Caco-2 (cell line): ENCODE measurements around the gene NT5C3A. TPM values are rescaled to one million over a fixed set of nuclear protein-coding genes. Genes with fewer than 3 reads are reported as not detected.

Source experiments
- BruUV-seq: library from RNA; stranded (reverse); fragments of 400-500 nt; replicated peaks from 2 replicates; lab custom pipeline; 2021; lab: Mats Ljungman, UMichigan
- CTCF ChIA-PET: fragments of 300-600 bp; sonication (Branson Sonifier 250); formaldehyde crosslinking; loops from one replicate; lab custom pipeline; 2022; ENCODE audit warnings: antibody characterized with exemption; lab: Charles Lee
- POLR2A ChIA-PET: fragments of 300-600 bp; sonication (Branson Sonifier 250); formaldehyde crosslinking; loops from one replicate; lab custom pipeline; 2022; ENCODE audit warnings: antibody characterized with exemption; lab: Charles Lee
- DNase-seq, 2 experiments: peaks; one replicate each; pipeline versions ENCODE4 v3.0.0 to v3.0.0-alpha.2; 2020 to 2022
- H3K27me3 ChIP-seq: replicated peaks from 2 replicates; pipeline ENCODE4 v1.6.0; 2011; ENCODE audit warnings: low read length; ENCODE audit not compliant: control insufficient read depth, insufficient read depth
- H3K36me3 ChIP-seq: 2 replicates; pipeline ENCODE4 v1.5.1; 2011; ENCODE audit warnings: low read length; ENCODE audit not compliant: control insufficient read depth, insufficient read depth
- H3K4me1 ChIP-seq: fragments of 250-450 bp; sonication (Bioruptor Pico); 2 replicates; pipeline ENCODE4 v1.5.1; 2020; ENCODE audit warnings: mild to moderate bottlenecking
- H3K4me3 ChIP-seq: 2 replicates; pipeline ENCODE4 v1.5.1; 2011; ENCODE audit warnings: low read depth, mild to moderate bottlenecking, control low read depth, low read length
- H3K9me3 ChIP-seq: fragments of 250-450 bp; sonication (Bioruptor Pico); 2 replicates; pipeline ENCODE4 v1.5.1; 2020; ENCODE audit warnings: mild to moderate bottlenecking, moderate library complexity
- H3K27ac Mint-ChIP-seq: one replicate; pipeline ENCODE4 v1.8.0; 2022; ENCODE audit warnings: mixed read lengths; ENCODE audit not compliant: unreplicated experiment
- H3K27me3 Mint-ChIP-seq: one replicate; pipeline ENCODE4 v1.8.0; 2022; ENCODE audit warnings: mixed read lengths; ENCODE audit not compliant: insufficient read depth, unreplicated experiment
- H3K36me3 Mint-ChIP-seq: one replicate; pipeline ENCODE4 v1.8.0; 2022; ENCODE audit warnings: mild to moderate bottlenecking, mixed read lengths; ENCODE audit not compliant: insufficient read depth, unreplicated experiment
- H3K4me1 Mint-ChIP-seq: one replicate; pipeline ENCODE4 v1.8.0; 2022; ENCODE audit warnings: low read depth, mixed read lengths; ENCODE audit not compliant: unreplicated experiment
- H3K4me3 Mint-ChIP-seq: one replicate; pipeline ENCODE4 v1.8.0; 2022; ENCODE audit warnings: mild to moderate bottlenecking, moderate library complexity, mixed read lengths; ENCODE audit not compliant: unreplicated experiment
- H3K9me3 Mint-ChIP-seq: one replicate; pipeline ENCODE4 v1.8.0; 2022; ENCODE audit warnings: mixed read lengths; ENCODE audit not compliant: unreplicated experiment
- intact Hi-C: fragments of 100-400 bp; cut with micrococcal nuclease; formaldehyde crosslinking; loops from one replicate; pipeline ENCODE4 v1.10.0; 2022; ENCODE audit not compliant: unreplicated experiment
- total RNA-seq: library from RNA; stranded (reverse); gene quantifications from 2 replicates; pipeline ENCODE4 v1.2.3, GENCODE V29; 2022
- TF ChIP-seq, protein P1 (sequence below), 2 experiments: fragments of 200-600 bp in 1 of 2; IDR thresholded peaks; 1 replicate in 1 of 2; 2 replicates in 1 of 2; pipeline versions ENCODE4 v1.5.1 to v1.8.0; 2011 to 2022; ENCODE audit warnings: antibody characterized with exemption in 1 of 2, control low read depth in 1 of 2, inconsistent platforms in 1 of 2, low read depth in 1 of 2, low read length in 1 of 2, mild to moderate bottlenecking in 1 of 2, moderate library complexity in 1 of 2; ENCODE audit not compliant: insufficient read depth in 1 of 2, severe bottlenecking in 1 of 2, unreplicated experiment in 1 of 2

Gene NT5C3A
- total RNA-seq, 1 experiment from 2014 or later: 32.6 TPM

GRCh38 chr7:33048257-33048656 is 14.3 kb downstream of the NT5C3A start:
- CTCF ChIA-PET: no interaction called here
- H3K36me3 Mint-ChIP-seq: no peaks in the 10 kb centered on the region
- no peak for DNase-seq
- TF ChIP-seq, protein P1, sequence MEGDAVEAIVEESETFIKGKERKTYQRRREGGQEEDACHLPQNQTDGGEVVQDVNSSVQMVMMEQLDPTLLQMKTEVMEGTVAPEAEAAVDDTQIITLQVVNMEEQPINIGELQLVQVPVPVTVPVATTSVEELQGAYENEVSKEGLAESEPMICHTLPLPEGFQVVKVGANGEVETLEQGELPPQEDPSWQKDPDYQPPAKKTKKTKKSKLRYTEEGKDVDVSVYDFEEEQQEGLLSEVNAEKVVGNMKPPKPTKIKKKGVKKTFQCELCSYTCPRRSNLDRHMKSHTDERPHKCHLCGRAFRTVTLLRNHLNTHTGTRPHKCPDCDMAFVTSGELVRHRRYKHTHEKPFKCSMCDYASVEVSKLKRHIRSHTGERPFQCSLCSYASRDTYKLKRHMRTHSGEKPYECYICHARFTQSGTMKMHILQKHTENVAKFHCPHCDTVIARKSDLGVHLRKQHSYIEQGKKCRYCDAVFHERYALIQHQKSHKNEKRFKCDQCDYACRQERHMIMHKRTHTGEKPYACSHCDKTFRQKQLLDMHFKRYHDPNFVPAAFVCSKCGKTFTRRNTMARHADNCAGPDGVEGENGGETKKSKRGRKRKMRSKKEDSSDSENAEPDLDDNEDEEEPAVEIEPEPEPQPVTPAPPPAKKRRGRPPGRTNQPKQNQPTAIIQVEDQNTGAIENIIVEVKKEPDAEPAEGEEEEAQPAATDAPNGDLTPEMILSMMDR (IDR thresholded peaks at IDR 0.05; ENCODE audit: insufficient read depth in 1 of 2, low read depth in 1 of 2, low read length in 1 of 2, severe bottlenecking in 1 of 2, unreplicated experiment in 1 of 2): no peak
- H3K27ac Mint-ChIP-seq: no peak overlapping the region
- H3K9me3 Mint-ChIP-seq: no peaks in the 10 kb centered on the region
- no peaks in the 10 kb centered on the region for H3K36me3 ChIP-seq
- no TSS peak for BruUV-seq
- H3K4me1 ChIP-seq: peaks cover 21% of the 10 kb centered on the region
- no peak overlapping the region for H3K4me3 ChIP-seq
- intact Hi-C loops: no loop called here
- H3K27me3 Mint-ChIP-seq: no peaks in the 10 kb centered on the region
- H3K4me1 Mint-ChIP-seq: peaks cover 26% of the 10 kb centered on the region
- H3K27me3 ChIP-seq: no peaks in the 10 kb centered on the region
- POLR2A ChIA-PET: no interaction called here
- no peak overlapping the region for H3K4me3 Mint-ChIP-seq
- no peaks in the 10 kb centered on the region for H3K9me3 ChIP-seq

DNA sequence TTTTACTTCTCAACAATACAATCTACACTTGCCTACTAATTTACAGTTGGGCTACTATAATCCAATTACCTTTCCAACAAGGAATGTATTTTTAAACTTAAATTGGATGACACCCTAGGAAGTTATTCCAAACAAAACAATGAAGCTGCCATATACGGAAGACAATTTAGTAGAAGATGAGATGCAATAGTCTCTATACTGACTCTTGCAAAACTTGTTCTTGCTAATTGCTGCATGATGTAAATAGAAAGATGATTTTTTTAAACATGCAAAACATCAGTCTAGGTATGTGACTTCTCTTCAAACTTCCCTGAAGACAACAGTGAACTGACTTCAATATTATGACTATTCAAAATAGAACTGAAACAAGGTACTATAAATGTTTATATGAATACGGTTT is 17.6 kb downstream of the NT5C3A start:
- BruUV-seq: no TSS peak
- intact Hi-C loops: loop anchor here (1.0 to 5.0 kb wide), 2 partner anchors 17 to 88 kb away; partner anchors contain the start of genes FKBP9 and NT5C3A
- ChIA-PET CTCF (no interaction called here), POLR2A (no interaction called here)
- peaks cover 32% of the 10 kb centered on the region for H3K4me1 ChIP-seq
- no peaks in the 10 kb centered on the region for H3K9me3 ChIP-seq
- TF ChIP-seq, protein P1 (IDR thresholded peaks at IDR 0.05; ENCODE audit: insufficient read depth in 1 of 2, low read depth in 1 of 2, low read length in 1 of 2, severe bottlenecking in 1 of 2, unreplicated experiment in 1 of 2): no peak
- no peaks in the 10 kb centered on the region for H3K27me3 Mint-ChIP-seq
- H3K4me3 ChIP-seq: no peak overlapping the region
- H3K27me3 ChIP-seq: no peaks in the 10 kb centered on the region
- H3K27ac Mint-ChIP-seq: peak overlapping the region; percentile 83
- H3K4me1 Mint-ChIP-seq: peaks cover 24% of the 10 kb centered on the region
- peak overlapping the region; percentile 57 for H3K4me3 Mint-ChIP-seq
- no peaks in the 10 kb centered on the region for H3K36me3 ChIP-seq
- no peaks in the 10 kb centered on the region for H3K9me3 Mint-ChIP-seq
- H3K36me3 Mint-ChIP-seq: no peaks in the 10 kb centered on the region
- no peak for DNase-seq

GRCh38 chr7:33044401-33044718 is 18.2 kb downstream of the NT5C3A start:
- H3K9me3 Mint-ChIP-seq: no peaks in the 10 kb centered on the region
- no peaks in the 10 kb centered on the region for H3K36me3 Mint-ChIP-seq
- peak; percentile 41 to 74 for DNase-seq
- Histone ChIP-seq H3K27me3 (no peaks in the 10 kb centered on the region), H3K9me3 (no peaks in the 10 kb centered on the region), H3K36me3 (no peaks in the 10 kb centered on the region), H3K4me3 (peak overlapping the region; percentile 7; the same call in 1 of the 2 replicates), H3K4me1 (peaks cover 32% of the 10 kb centered on the region)
- H3K4me3 Mint-ChIP-seq: peak overlapping the region; percentile 57
- ChIA-PET CTCF (interaction anchor here (0.6 to 1.2 kb wide), 2 partner anchors 18 to 87 kb away, joined by 3 to 4 read pairs; partner anchors contain the start of gene NT5C3A), POLR2A (interaction anchor here (0.7 kb wide), 1 partner anchor 22 kb away, joined by 4 read pairs; no protein-coding TSS in a partner anchor)
- H3K27ac Mint-ChIP-seq: peak overlapping the region; percentile 83
- BruUV-seq: no TSS peak
- intact Hi-C loops: loop anchor here (1.0 to 5.0 kb wide), 2 partner anchors 18 to 87 kb away; partner anchors contain the start of genes FKBP9 and NT5C3A
- no peaks in the 10 kb centered on the region for H3K27me3 Mint-ChIP-seq
- TF ChIP-seq, protein P1 (IDR thresholded peaks at IDR 0.05; ENCODE audit: insufficient read depth in 1 of 2, low read depth in 1 of 2, low read length in 1 of 2, severe bottlenecking in 1 of 2, unreplicated experiment in 1 of 2): peak; percentile 31 to 63
- peaks cover 29% of the 10 kb centered on the region for H3K4me1 Mint-ChIP-seq
